ENCODE data around the gene PIGS.

Gene PIGS

GRCh38 chr17:28506763-28507487, 64.4 kb downstream of the PIGS start:
- no peak for DNase-seq (ENCODE audit: low read depth)
- TF ChIP-seq CTCF (conservative IDR thresholded peaks at IDR 0.05; ENCODE audit: low read depth, low read length) = no peak
- H3K4me3 ChIP-seq (ENCODE audit: low read depth, low read length) = no peak overlapping the region

GRCh38 chr17:28505986-28506665, 65.2 kb downstream of the PIGS start, which contains the start of gene FOXN1:
FOXN1 (plus strand) TSS chr17:28506348; CDS start chr17:28523970, 17,622 bp downstream.
- H3K4me3 ChIP-seq (ENCODE audit: low read depth, low read length) = no peak within 1 kb of the TSS
- TF ChIP-seq CTCF (conservative IDR thresholded peaks at IDR 0.05; ENCODE audit: low read depth, low read length) = no peak
- no peak for DNase-seq (ENCODE audit: low read depth)

- DNase-seq (ENCODE audit: low read depth) = no peak
- no peak for TF ChIP-seq CTCF (conservative IDR thresholded peaks at IDR 0.05; ENCODE audit: low read depth, low read length)
Measured at GRCh38 chr17:28503420-28503819, 67.9 kb downstream of the PIGS start.

More at GRCh38 chr17:28503420-28503819, 67.9 kb downstream of the PIGS start:
- no peak overlapping the region for H3K4me3 ChIP-seq (ENCODE audit: low read depth, low read length)
